ENCODE data around the gene C2CD5.

C2CD5 gene

DNA sequence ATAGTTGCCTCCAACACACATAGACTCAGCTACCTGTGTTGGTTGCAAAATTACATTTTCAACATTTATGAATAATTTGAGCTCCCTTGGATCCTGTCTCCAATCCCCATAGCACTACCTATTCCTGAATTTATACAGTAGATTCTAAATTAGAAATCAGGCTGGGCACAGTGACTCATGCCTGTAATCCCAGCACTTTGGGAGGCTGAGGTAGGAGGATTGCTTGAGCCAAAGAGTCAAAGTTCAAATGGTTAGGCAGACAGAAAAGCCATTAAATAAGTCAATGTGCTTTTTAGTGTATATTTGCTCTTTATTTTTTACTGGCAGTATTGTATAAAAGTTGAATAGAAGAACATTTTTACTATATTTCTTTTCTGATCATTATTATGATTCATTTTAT lies 24.9 kb upstream of the C2CD5 start:
- TF ChIP-seq YY1 (IDR thresholded peaks at IDR 0.05; ENCODE audit: low read depth): no peak
- TF ChIP-seq, protein P1, sequence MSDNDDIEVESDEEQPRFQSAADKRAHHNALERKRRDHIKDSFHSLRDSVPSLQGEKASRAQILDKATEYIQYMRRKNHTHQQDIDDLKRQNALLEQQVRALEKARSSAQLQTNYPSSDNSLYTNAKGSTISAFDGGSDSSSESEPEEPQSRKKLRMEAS (IDR thresholded peaks at IDR 0.05): no peak
- TF ChIP-seq CEBPB (IDR thresholded peaks at IDR 0.05): no peak
- TF ChIP-seq ZBTB7A (IDR thresholded peaks at IDR 0.05; ENCODE audit: low read depth): no peak
- no peak for TF ChIP-seq NFIC (IDR thresholded peaks at IDR 0.05)
- TF ChIP-seq, protein P2, sequence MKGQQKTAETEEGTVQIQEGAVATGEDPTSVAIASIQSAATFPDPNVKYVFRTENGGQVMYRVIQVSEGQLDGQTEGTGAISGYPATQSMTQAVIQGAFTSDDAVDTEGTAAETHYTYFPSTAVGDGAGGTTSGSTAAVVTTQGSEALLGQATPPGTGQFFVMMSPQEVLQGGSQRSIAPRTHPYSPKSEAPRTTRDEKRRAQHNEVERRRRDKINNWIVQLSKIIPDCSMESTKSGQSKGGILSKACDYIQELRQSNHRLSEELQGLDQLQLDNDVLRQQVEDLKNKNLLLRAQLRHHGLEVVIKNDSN (IDR thresholded peaks at IDR 0.05): no peak
- TF ChIP-seq TCF12 (IDR thresholded peaks at IDR 0.05; ENCODE audit: low read depth): no peak
- TF ChIP-seq RAD21 (IDR thresholded peaks at IDR 0.05; ENCODE audit: low read depth): no peak
- no peak for TF ChIP-seq TAF1 (IDR thresholded peaks at IDR 0.05; ENCODE audit: low read depth)

GRCh38 chr12:22562036-22563028 lies 18.0 kb upstream of the C2CD5 start:
- no peak for TF ChIP-seq RAD21 (IDR thresholded peaks at IDR 0.05; ENCODE audit: low read depth)
- TF ChIP-seq, protein P2 (IDR thresholded peaks at IDR 0.05): no peak
- no peak for TF ChIP-seq YY1 (IDR thresholded peaks at IDR 0.05; ENCODE audit: low read depth)
- TF ChIP-seq, protein P1 (IDR thresholded peaks at IDR 0.05): no peak
- TF ChIP-seq CEBPB (IDR thresholded peaks at IDR 0.05): no peak
- no peak for TF ChIP-seq EGR1 (IDR thresholded peaks at IDR 0.05)
- no peak for TF ChIP-seq TEAD4 (IDR thresholded peaks at IDR 0.05)
- no peak for TF ChIP-seq TAF1 (IDR thresholded peaks at IDR 0.05; ENCODE audit: low read depth)
- no peak for TF ChIP-seq TCF12 (IDR thresholded peaks at IDR 0.05; ENCODE audit: low read depth)
- no peak for TF ChIP-seq FOXM1 (IDR thresholded peaks at IDR 0.05; ENCODE audit: borderline replicate concordance, low read depth)
- no peak for TF ChIP-seq CREB1 (IDR thresholded peaks at IDR 0.05; ENCODE audit: low read depth)
- TF ChIP-seq EP300 (IDR thresholded peaks at IDR 0.05; ENCODE audit: borderline replicate concordance): no peak
- TF ChIP-seq, protein P3, sequence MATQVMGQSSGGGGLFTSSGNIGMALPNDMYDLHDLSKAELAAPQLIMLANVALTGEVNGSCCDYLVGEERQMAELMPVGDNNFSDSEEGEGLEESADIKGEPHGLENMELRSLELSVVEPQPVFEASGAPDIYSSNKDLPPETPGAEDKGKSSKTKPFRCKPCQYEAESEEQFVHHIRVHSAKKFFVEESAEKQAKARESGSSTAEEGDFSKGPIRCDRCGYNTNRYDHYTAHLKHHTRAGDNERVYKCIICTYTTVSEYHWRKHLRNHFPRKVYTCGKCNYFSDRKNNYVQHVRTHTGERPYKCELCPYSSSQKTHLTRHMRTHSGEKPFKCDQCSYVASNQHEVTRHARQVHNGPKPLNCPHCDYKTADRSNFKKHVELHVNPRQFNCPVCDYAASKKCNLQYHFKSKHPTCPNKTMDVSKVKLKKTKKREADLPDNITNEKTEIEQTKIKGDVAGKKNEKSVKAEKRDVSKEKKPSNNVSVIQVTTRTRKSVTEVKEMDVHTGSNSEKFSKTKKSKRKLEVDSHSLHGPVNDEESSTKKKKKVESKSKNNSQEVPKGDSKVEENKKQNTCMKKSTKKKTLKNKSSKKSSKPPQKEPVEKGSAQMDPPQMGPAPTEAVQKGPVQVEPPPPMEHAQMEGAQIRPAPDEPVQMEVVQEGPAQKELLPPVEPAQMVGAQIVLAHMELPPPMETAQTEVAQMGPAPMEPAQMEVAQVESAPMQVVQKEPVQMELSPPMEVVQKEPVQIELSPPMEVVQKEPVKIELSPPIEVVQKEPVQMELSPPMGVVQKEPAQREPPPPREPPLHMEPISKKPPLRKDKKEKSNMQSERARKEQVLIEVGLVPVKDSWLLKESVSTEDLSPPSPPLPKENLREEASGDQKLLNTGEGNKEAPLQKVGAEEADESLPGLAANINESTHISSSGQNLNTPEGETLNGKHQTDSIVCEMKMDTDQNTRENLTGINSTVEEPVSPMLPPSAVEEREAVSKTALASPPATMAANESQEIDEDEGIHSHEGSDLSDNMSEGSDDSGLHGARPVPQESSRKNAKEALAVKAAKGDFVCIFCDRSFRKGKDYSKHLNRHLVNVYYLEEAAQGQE (IDR thresholded peaks at IDR 0.05; ENCODE audit: low read depth): no peak
- TF ChIP-seq NFIC (IDR thresholded peaks at IDR 0.05): no peak
- no peak for TF ChIP-seq ZBTB7A (IDR thresholded peaks at IDR 0.05; ENCODE audit: low read depth)

- TF ChIP-seq TCF12 (IDR thresholded peaks at IDR 0.05; ENCODE audit: low read depth) (no peak), CEBPB (IDR thresholded peaks at IDR 0.05) (no peak)
These were observed 7.3 kb upstream of the C2CD5 start for GRCh38 chr12:22551624-22552023.

DNA sequence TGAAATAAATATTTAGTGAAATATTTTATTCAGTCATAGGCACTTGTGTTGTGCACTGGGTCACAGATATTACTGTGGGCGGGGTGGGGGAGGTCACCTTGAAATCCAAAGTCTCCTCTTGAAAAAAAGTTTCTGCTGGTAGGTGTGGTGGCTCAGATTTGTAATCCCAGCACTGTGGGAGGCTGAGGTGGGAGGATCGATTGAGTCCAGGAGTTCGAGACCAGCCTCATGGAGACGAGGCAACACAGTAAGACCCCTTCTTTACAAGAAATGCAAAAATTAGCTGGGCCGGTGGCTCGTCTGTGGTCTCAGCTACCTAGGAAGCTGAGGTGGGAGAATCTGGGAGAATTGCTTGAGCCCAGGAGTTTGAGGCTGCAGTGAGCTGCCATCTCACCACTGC lies 913 bp upstream of the C2CD5 start:
- TF ChIP-seq EGR1 (IDR thresholded peaks at IDR 0.05) (no peak), RAD21 (IDR thresholded peaks at IDR 0.05; ENCODE audit: low read depth) (no peak), CREB1 (IDR thresholded peaks at IDR 0.05; ENCODE audit: low read depth) (no peak)

DNA sequence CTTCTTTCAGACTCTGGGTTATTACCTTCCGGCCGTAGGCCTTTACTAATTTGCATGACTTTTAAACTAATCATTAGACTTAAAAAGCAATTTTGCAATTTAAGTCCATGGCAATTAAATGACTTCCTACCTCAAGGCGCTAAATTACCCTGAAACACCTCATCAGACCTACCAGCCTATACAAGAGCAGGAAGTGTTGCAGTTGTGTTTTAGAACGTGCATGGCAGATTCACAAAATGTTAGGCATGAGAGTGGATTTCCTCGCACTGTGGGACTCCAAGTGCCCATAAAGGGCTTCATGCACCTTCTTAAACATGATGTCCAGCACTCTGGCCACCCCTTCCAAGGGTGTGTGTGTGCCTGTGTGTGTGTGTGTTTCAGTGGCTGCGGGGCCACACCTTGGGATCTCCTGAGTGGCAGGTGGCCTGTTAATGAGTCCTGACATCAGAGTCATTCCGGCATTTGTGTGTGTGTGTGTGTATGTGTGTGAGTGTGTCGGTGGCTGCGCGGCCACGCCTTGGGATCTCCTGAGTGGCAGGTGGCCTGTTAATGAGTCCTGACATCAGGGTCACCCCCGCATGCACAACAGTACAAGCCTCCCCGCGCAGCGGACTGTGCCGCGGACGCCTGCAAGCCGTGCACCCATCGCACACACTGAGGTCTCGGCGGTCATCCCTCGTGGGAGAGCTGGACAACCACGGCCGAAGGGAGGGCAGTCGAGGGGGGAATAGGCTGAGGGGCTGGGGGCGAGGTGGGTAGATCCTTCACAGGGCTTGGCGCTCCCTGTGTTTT lies 900 bp downstream of the C2CD5 start:
- TF ChIP-seq RAD21 (IDR thresholded peaks at IDR 0.05; ENCODE audit: low read depth) (no peak), TEAD4 (IDR thresholded peaks at IDR 0.05) (0 out of 2 replicates have a peak, but pooled peaks have one; percentile 28)
- TF ChIP-seq, protein P1 (IDR thresholded peaks at IDR 0.05): peak; percentile 80

GRCh38 chr12:22541496-22542155 lies 2.7 kb downstream of the C2CD5 start:
- TF ChIP-seq RAD21 (IDR thresholded peaks at IDR 0.05; ENCODE audit: low read depth) (no peak), ZBTB7A (IDR thresholded peaks at IDR 0.05; ENCODE audit: low read depth) (no peak), EGR1 (IDR thresholded peaks at IDR 0.05) (no peak), CEBPB (IDR thresholded peaks at IDR 0.05) (no peak), TCF12 (IDR thresholded peaks at IDR 0.05; ENCODE audit: low read depth) (no peak), TAF1 (IDR thresholded peaks at IDR 0.05; ENCODE audit: low read depth) (no peak), EP300 (IDR thresholded peaks at IDR 0.05; ENCODE audit: borderline replicate concordance) (no peak), YY1 (IDR thresholded peaks at IDR 0.05; ENCODE audit: low read depth) (no peak), FOXM1 (IDR thresholded peaks at IDR 0.05; ENCODE audit: borderline replicate concordance, low read depth) (no peak), CREB1 (IDR thresholded peaks at IDR 0.05; ENCODE audit: low read depth) (no peak), TEAD4 (IDR thresholded peaks at IDR 0.05) (no peak), NFIC (IDR thresholded peaks at IDR 0.05) (no peak)
- TF ChIP-seq, protein P3 (IDR thresholded peaks at IDR 0.05; ENCODE audit: low read depth): no peak
- TF ChIP-seq, protein P1 (IDR thresholded peaks at IDR 0.05): no peak
- TF ChIP-seq, protein P2 (IDR thresholded peaks at IDR 0.05): no peak

All from Ishikawa (cell line).